ENCODE data around the gene VSNL1.

DNA sequence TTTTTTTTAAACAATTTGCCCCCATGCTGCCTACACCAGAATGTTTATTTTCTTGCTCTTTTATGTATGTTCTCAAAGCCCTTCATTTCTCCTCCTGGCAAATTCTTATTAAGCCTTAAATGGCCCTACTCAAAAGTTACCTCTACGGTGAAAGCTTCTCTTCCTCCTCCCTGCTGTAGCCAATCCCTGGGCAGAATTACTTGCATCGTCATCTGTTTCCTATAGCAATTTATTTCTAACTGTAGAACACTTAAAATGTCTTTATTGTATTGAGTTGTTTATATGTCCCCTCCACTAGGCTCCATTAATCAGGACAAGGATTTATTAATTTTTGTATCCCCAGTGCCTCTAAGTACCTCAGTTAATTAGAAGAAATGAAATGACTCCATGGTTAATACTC, 19.7 kb upstream of the VSNL1 start:
- no peak for TF ChIP-seq POLR2A (IDR thresholded peaks at IDR 0.05; ENCODE audit: low read length)
- TF ChIP-seq GATA1 (IDR thresholded peaks at IDR 0.05; ENCODE audit: low read depth, low read length): no peak
